ENCODE data around the gene CDK5RAP3. TPM values are rescaled to one million over a fixed set of nuclear protein-coding genes. Genes with fewer than 3 reads are reported as not detected.

Gene CDK5RAP3
- total RNA-seq, 1 donor from 2014 or later, result 47.8 TPM

DNA sequence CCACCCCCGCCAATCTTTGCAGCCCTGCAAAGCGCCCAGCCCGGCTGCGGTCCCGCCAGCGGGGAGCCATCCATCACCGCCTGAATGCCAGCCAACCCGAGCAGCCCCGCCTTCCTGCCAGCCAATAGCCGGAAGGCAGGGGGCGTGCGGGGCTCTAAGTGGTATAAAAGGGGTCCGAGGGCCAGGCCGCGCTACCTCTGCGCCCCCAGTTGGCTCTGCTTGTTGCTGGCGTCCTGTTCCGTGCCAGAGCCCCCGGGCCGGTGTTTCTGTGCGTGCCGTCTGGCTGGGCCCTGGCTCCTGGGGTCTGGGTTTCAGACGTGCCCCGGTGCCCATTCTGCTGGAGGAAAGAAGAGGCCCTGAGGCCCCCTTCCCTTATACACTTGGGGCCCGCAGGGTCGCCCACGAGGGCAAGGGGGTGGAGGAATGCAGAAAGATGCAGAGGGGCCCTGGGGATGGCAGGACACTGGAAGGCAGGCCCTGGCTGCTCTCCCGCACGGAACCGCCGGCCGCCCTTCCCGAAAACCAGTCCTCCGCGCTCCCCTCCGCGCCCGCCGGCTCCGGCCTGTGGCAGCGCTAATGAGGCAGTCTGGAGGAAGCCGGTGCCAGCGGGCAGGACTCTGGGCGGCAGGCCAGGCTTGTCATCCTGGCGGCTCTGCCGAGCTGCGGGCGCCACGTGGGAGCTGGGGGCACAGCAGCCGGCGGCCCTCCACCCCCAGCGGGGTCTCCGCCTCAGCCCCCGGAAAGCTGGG is 52.7 kb downstream of the CDK5RAP3 start:
- peak in 1 of 2 donors; percentile 66 for DNase-seq (ENCODE audit: low read depth in 2 of 2)

DNA sequence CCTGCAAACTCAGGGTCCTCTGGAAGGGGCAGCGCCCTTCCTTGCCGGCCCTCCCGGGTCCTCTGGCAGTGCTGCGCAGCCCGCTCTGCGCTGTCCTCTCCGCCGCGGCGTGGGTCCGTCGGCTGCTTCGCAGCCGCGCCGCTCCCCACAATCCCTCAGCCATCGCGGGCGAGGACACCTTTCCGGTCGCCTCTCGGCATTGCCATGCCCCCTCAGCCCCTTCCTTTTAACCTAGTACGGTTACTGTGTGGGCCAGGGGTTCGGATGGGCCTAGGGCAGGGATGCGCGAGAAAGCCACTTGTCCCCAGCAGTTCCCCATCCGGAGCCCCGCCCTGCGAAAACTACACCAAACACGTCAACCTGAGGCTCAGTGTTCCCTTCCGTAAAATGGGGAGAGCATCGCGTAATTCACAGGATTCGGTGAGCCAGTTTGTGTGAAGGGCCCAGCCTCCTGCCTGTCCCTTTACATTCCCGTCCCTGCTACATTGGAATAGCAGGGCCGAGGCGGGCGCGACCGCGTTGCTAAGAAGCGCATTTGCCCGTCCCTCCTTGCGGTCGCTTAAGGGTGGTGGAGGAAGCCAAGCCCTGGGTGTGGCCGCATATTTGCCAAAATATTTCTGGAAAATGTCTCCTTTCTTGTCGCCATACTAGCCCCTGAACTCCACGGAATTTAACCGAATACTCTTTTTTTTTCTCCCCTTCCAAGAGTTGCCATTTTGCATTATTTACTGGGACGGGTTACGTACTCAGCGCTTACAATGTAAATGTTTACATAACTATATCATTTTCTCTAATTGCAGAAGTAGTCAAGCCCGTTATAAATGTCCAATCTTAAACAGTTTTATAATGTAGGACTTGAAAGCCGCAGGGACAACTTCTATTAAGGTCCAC is 53.5 kb downstream of the CDK5RAP3 start:
- peak in 1 of 2 donors; percentile 23 for DNase-seq (ENCODE audit: low read depth in 2 of 2)

DNA sequence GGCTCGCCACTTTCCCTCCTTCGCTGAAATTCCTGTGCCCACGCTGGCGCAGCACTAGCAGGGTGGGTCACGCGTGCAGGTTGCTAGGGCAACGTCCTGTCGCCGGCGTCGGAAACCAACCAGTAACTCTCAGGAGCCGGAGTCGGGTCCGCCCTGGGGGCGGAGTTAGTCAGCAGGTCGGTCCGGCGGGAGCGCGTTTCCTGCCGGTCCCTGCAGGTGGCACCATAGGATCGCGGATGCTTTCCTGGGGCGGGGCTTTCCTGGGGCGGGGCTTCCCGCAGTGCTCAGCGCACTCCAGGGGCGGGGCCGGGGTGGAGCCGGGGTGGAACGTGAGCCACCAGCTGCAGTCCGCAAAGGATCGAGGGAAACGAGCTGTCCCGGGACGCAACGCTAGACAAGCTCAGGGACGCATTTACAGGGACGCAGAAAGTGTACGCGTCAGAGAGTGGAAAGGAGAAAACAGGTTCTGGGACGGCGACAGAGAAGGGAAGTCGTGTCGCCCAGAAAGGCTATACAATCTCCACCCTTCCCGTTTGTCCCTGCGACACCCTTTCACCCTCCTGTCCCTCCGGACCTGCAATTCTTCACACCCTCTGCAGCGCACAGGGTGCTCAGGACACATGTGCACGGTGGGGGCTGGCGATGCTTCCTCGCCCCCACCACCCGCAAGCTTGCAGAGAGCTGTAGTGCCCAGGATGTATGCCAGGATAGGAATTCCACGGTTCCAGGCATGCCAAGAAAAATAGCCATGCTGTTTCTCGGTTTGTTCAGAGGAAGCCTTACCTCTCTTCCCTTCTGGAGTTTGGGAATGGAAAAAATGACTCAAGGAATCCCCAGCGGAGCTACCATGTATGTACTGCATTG is 54.4 kb downstream of the CDK5RAP3 start:
- DNase-seq (ENCODE audit: low read depth in 2 of 2), result peak; percentile 93 to 97

DNA sequence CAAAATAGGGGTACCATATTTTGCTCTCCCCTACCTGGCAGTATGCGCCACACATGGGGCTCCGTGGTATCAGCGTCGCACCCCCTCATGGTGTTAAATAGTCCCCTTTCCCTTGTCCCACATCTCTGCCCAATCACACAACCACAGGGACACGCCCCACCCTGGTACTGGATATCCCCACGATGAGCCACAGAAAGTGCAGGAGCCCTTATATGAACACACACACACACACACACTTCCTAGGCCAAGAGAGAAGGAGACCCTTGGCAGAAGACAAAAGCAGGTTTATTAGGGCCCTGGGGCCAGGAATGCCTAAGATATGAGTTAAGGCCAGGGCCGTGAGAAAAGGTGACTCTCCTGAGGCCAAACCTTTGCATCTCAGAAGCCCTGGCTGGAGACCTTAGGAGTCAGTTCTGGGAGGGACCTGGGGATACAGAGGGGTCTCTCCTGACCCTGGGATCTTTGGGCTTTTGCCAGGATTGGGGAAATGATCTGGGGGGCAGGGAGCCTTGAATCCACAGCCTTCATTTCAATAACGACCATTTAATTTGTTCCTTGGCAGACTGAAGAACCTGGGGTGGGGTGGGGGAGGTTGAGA is 55.1 kb downstream of the CDK5RAP3 start:
- no peak for DNase-seq (ENCODE audit: low read depth in 2 of 2)

DNA sequence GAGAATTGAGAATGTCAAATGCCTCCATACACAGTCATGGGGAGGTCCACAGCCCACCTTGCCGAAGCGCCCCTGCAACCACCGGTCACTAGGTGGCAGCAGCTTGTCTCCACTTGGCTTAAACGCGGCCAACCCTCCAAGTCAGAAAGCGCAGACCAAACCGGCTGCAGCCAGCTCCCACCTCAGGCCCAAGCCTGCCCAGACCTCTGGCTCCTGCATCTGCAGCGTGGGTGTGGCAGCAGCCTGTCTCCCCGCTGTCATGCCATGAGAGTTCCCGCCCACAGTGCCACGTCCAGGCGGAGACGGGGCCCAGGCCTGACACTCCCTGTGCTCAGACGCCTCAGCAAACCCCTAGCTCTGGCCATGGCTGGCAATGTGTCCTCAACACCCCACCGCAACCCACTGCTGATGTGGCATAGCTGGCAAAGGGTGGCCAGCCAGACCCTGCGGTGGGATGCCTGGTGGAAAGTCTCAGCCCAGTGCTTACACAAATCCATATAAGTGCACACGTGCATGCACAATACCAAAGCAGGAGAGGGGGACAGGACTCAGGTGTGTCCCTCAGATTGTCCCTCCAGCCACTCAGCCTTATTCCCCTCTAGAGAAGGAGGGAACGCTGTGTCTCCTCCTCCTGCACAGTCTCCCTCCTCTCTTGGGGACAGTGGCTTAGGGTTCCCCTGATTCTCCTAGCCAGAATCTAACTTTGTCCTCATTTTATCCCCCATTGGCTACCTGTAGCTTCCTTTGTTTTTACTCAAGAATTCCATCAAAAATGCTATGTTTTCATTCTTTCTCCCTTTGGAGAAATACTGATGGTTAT is 55.8 kb downstream of the CDK5RAP3 start:
- peak; percentile 70 to 84 for DNase-seq (ENCODE audit: low read depth in 2 of 2)

DNA sequence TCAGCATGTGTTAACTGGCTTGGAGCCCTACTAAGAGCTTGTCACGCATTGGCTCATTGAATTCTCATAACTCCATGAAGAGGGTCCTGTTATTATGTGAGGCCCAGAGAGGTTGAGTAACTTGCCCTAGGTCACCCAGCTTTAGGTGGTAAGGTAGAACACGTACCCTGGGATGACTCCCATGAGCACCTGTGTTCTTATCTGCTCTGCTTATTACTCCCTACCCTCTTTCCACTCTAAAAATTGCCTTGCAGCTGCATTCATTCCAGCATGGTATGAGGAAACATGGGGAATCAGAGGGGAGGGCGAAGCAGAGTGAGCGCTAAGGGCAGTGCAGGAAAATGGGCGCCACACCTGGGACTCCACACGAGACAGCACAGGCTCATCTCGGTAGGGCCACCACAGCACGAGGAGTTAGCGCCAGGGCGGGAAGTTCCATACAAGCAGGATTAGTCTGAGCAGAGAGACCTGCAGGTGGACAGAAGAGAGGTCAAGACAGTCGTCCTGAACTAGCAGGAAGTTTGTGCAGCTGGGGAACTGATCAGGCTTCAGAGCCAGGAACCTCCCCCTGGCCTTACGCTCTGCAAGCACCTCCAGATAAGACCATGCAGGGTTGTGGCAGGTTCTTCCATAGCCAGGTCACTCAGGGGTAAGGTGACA is 56.5 kb downstream of the CDK5RAP3 start:
- no peak for DNase-seq (ENCODE audit: low read depth in 2 of 2)

DNA sequence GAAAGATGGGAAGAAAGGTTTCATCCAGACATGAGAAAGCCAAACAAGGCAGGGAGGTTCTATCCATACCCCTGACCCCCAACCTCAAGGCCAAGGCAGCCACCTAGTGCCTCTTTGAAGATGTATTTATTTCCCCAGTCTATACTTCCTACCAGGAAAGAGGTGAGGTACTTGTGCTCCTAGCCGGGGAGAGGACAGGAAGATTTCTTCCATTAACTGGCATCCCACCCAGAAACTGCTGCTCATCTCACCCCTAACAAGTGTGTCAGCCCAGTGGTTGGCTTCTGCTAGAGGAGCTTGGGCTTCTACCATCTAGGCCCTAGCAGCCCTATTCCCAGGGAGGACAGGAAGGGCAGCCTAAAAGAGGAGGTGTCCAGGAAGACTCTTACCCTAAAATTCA is 57.8 kb downstream of the CDK5RAP3 start:
- DNase-seq (ENCODE audit: low read depth in 2 of 2), result no peak

DNA sequence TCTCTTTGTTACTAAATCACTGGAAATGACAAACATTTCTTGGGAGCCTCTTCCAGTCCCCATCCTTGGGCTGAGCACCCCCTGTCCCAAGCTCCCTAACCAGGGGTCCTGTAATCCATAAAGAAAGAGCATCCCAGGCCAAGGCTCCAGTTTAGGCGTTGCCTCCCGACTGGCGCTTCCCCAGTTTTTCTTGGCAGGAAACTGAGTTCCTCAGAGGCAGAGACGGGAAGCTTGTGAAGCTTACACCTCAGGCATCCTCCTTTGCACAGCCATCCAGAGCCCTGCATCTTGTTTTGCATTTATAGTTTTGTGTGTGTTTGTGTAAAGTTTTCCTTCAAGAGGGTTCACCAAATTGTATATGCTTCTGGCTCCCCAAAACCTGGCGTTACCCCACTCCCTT is 59.6 kb downstream of the CDK5RAP3 start:
- DNase-seq (ENCODE audit: low read depth in 2 of 2), result no peak

Other genes starting within 250 kb of the CDK5RAP3 start
- not detected in 2 replicates for gene TBX21, start 237.9 kb upstream of the CDK5RAP3 start, total RNA-seq
- 4.6 and 6.3 TPM in 2 replicates for gene OSBPL7, start 149.3 kb upstream of the CDK5RAP3 start, total RNA-seq
- 16.3 and 23.6 TPM in 2 replicates for gene MRPL10, start 139.6 kb upstream of the CDK5RAP3 start, total RNA-seq
- under 0.01 TPM in 2 replicates for gene LRRC46, start 139.4 kb upstream of the CDK5RAP3 start, total RNA-seq
- gene SCRN2, start 129.8 kb upstream of the CDK5RAP3 start, total RNA-seq, result 24.1 and 33.3 TPM in 2 replicates
- gene SP6, start 120.0 kb upstream of the CDK5RAP3 start, total RNA-seq, result 1.8 and 2.3 TPM in 2 replicates
- gene SP2, start 74.9 kb upstream of the CDK5RAP3 start, total RNA-seq, result 0.77 and 2.9 TPM in 2 replicates
- gene PNPO, start 29.5 kb upstream of the CDK5RAP3 start, total RNA-seq, result 18.9 and 27.1 TPM in 2 replicates
- not detected in 2 replicates for gene PRR15L, start 13.2 kb upstream of the CDK5RAP3 start, total RNA-seq
- gene COPZ2, start 66.7 kb downstream of the CDK5RAP3 start, total RNA-seq, result 5.5 and 9.5 TPM in 2 replicates
- 69.3 and 109 TPM in 2 replicates for gene NFE2L1, start 77.2 kb downstream of the CDK5RAP3 start, total RNA-seq
- 36.5 and 43.4 TPM in 2 replicates for gene CBX1, start 130.4 kb downstream of the CDK5RAP3 start, total RNA-seq
- gene SNX11, start 136.7 kb downstream of the CDK5RAP3 start, total RNA-seq, result 11.0 and 13.3 TPM in 2 replicates